ENCODE measurements around the gene MST1.

DNA sequence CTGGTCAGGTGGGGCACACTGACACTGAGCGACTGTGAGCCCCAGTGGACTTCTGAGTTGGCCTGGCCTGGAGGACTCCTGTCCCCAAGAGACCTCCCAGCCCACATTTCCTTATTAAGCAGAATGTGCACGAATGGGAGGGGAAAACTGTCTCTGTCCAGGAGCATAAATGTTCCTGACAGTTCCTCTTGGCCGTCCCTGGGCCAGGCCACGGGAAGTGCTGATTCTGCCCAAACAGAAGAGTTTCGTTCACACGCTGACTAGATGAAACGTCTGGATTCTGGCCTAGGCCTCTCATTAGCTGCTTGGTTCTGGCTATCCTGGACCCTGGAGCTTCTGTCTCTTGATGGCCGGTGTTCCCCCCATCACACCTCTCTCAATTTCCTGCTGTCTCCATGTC is 44.6 kb downstream of the MST1 start:
- TF ChIP-seq NFIC (IDR thresholded peaks at IDR 0.05) (no peak), CREB1 (IDR thresholded peaks at IDR 0.05; ENCODE audit: low read depth) (no peak)
- TF ChIP-seq, protein P1, sequence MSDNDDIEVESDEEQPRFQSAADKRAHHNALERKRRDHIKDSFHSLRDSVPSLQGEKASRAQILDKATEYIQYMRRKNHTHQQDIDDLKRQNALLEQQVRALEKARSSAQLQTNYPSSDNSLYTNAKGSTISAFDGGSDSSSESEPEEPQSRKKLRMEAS (IDR thresholded peaks at IDR 0.05), result no peak

Measured in Ishikawa (cell line).